Spinal cord (tissue), 10 donors: ENCODE data around the gene TNPO2. TPM values are rescaled to one million over a fixed set of nuclear protein-coding genes. Genes with fewer than 3 reads are reported as not detected.

Experiments used
- DNase-seq, 6 donors: peaks; one replicate each; pipeline versions ENCODE4 v3.0.0 to v3.0.0-alpha.2; 2013 to 2015; ENCODE audit warnings: low spot score in 6 of 6, low read depth in 4 of 6
- H3K27ac ChIP-seq: one replicate; pipeline ENCODE4 v1.5.1; 2013; ENCODE audit warnings: low read depth, low read length, control low read depth
- H3K27me3 ChIP-seq: one replicate; pipeline ENCODE4 v1.6.1; 2013; ENCODE audit warnings: low read length; ENCODE audit not compliant: control insufficient read depth, insufficient read depth
- H3K36me3 ChIP-seq: one replicate; pipeline ENCODE4 v1.6.1; 2013; ENCODE audit warnings: low read length; ENCODE audit not compliant: control insufficient read depth, insufficient read depth
- H3K4me1 ChIP-seq: one replicate; pipeline ENCODE4 v1.6.1; 2013; ENCODE audit warnings: low read length; ENCODE audit not compliant: control insufficient read depth, insufficient read depth
- H3K4me3 ChIP-seq: one replicate; pipeline ENCODE4 v1.5.1; 2013; ENCODE audit warnings: low read depth, low read length, control low read depth
- H3K9me3 ChIP-seq: one replicate; pipeline ENCODE4 v1.6.1; 2013; ENCODE audit warnings: low read length; ENCODE audit not compliant: control insufficient read depth, insufficient read depth
- WGBS: methylation state at CpG from one replicate; pipeline ENCODE4 v1.1.5; 2013; ENCODE audit warnings: missing lambda C conversion rate; ENCODE audit not compliant: insufficient coverage; 5-methylcytosine and 5-hydroxymethylcytosine counted together
- polyA plus RNA-seq, 2 donors: library from polyadenylated mRNA; unstranded; fragments of 120-200 nt; gene quantifications; one replicate each; pipeline ENCODE4 v1.2.1, GENCODE V29; 2013; ENCODE audit not compliant: insufficient read length in 2 of 2
- total RNA-seq, 2 donors: library from RNA; depleted of rRNA in 1 of 2; stranded (reverse); fragments of 120-200 nt in 1 of 2; fragments of >200 nt in 1 of 2; gene quantifications; one replicate each; pipeline versions ENCODE4 v1.2.3 to v1.2.4, GENCODE V29; 2013 to 2014
- donor health status: healthy.

The TNPO2 gene
- total and polyA plus RNA-seq, 4 donors: 40.9 to 155 (median 106) TPM

- Histone ChIP-seq H3K4me1 (peaks cover 44% of the 10 kb centered on the region), H3K4me3 (peak overlapping the region; percentile 99), H3K27ac (no peak overlapping the region), H3K36me3 (peaks cover 54% of the 10 kb centered on the region), H3K9me3 (no peaks in the 10 kb centered on the region), H3K27me3 (no peaks in the 10 kb centered on the region)
- 61% methylated on average over 17 of the region's 26 CpGs for WGBS
- DNase-seq: no peak
Measured at GRCh38 chr19:12670159-12670928, 53.4 kb downstream of the TNPO2 start.

- H3K4me1 ChIP-seq: peaks cover 44% of the 10 kb centered on the region
- WGBS: under 1% methylated on average over 62 of the region's 64 CpGs
- H3K36me3 ChIP-seq: peaks cover 54% of the 10 kb centered on the region
- H3K27me3 ChIP-seq: no peaks in the 10 kb centered on the region
- peak overlapping the region; percentile 95 for H3K27ac ChIP-seq
- peak overlapping the region; percentile 99 for H3K4me3 ChIP-seq
- no peaks in the 10 kb centered on the region for H3K9me3 ChIP-seq
- peak; percentile 68 to 95 (median 86) for DNase-seq
Measured at GRCh38 chr19:12669270-12670158, 54.2 kb downstream of the TNPO2 start.

- WGBS: under 1% methylated on average over 24 of the region's 24 CpGs
- peaks cover 44% of the 10 kb centered on the region for H3K4me1 ChIP-seq
- DNase-seq: peak in 2 of 6 donors; percentile 47 to 58
Measured at GRCh38 chr19:12668932-12669269, 54.8 kb downstream of the TNPO2 start.

GRCh38 chr19:12668346-12668745, 55.4 kb downstream of the TNPO2 start:
- peaks cover 54% of the 10 kb centered on the region for H3K36me3 ChIP-seq
- H3K9me3 ChIP-seq: no peaks in the 10 kb centered on the region
- peak overlapping the region; percentile 99 for H3K4me3 ChIP-seq
- 92% methylated on average over 6 of the region's 8 CpGs for WGBS
- H3K4me1 ChIP-seq: peaks cover 44% of the 10 kb centered on the region
- H3K27ac ChIP-seq: peak overlapping the region; percentile 95
- H3K27me3 ChIP-seq: no peaks in the 10 kb centered on the region
- no peak for DNase-seq

More at GRCh38 chr19:12668932-12669269, 54.8 kb downstream of the TNPO2 start:
- H3K36me3 ChIP-seq: peaks cover 54% of the 10 kb centered on the region
- H3K27ac ChIP-seq: peak overlapping the region; percentile 95
- H3K9me3 ChIP-seq: no peaks in the 10 kb centered on the region
- H3K4me3 ChIP-seq: peak overlapping the region; percentile 99
- no peaks in the 10 kb centered on the region for H3K27me3 ChIP-seq

DNA sequence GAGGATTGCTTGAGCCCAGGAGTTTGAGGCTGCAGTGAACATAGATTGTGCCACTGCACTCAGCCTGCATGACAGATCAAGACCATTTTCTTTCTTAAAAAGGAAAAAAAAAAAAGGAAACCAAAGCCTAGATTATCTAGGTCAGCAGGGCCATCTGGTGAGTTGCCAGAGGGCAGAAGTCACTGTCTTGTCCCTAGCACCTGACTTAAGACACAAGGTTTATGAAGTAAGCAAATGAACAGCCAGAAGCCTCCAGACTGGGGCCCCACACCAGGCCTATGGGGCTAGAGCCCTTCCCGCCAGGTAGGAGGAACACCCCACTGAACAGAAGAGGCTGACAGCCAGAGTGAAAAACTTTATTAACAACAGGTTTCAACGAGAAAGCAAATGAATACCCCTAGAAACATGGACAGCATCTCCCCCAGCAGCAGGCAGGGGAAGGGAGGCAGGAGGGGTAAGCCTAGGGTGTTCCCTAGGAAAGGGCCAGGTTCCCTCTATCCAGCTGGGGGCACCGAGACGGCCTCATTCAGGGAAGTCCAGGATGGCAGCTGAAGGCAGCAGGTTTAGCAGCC, 55.9 kb downstream of the TNPO2 start:
- WGBS: 82% methylated on average over 2 of the region's 4 CpGs
- Histone ChIP-seq H3K4me1 (peaks cover 44% of the 10 kb centered on the region), H3K9me3 (no peaks in the 10 kb centered on the region), H3K36me3 (peaks cover 54% of the 10 kb centered on the region), H3K27me3 (no peaks in the 10 kb centered on the region), H3K4me3 (no peak overlapping the region), H3K27ac (no peak overlapping the region)
- DNase-seq: no peak

- Histone ChIP-seq H3K36me3 (peaks cover 55% of the 10 kb centered on the region), H3K4me3 (peak within 1 kb of the TSS; percentile 78), H3K9me3 (no peaks in the 10 kb centered on the region), H3K4me1 (peaks cover 44% of the 10 kb centered on the region), H3K27ac (peak within 1 kb of the TSS; percentile 61), H3K27me3 (no peaks in the 10 kb centered on the region)
- 1% methylated on average over 46 of the region's 46 CpGs for WGBS
- DNase-seq: peak in 5 of 6 donors; percentile 49 to 94 (median 76)
Measured at GRCh38 chr19:12666265-12667048, 57.3 kb downstream of the TNPO2 start, which contains the start of the genes MAN2B1 and WDR83. MAN2B1 (minus strand) TSS chr19:12666742; CDS start chr19:12666701, 41 bp downstream. WDR83 (plus strand) TSS chr19:12666807; CDS start chr19:12669791, 2,984 bp downstream.

DNA sequence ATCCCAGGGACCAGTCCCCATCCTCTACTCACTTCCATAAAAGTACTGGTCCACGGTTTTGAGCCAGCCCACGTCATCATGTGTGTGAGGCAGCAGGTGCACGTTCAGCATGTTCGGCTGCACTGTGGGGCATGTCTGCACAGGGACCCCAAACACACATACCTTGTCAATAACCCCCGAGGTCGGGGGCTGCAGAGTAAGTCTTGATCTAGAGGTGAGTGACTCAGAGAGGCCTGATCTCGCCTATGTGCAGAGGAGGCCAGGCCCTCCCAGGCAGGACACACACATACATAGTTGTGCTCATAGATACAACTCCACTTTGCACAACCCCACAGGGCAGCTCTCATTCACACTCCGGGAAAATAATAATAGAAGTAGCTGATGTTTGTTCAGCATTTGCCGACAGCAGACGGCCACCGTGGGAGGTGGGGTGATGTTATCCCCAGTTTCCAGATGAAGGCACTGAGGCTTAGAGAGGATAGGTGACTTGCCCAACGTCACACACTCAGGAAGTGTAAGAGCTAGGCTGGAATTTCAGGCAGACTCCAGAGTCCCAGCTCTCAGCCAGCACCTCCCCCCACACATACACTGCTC, 58.0 kb downstream of the TNPO2 start:
- peaks cover 59% of the 10 kb centered on the region for H3K36me3 ChIP-seq

GRCh38 chr19:12665281-12665573, 58.5 kb downstream of the TNPO2 start:
- H3K4me3 ChIP-seq: no peak overlapping the region
- no peak overlapping the region for H3K27ac ChIP-seq
- no peak for DNase-seq
- H3K9me3 ChIP-seq: no peaks in the 10 kb centered on the region
- WGBS: 90% methylated on average over 10 of the region's 10 CpGs
- H3K4me1 ChIP-seq: peaks cover 38% of the 10 kb centered on the region
- no peaks in the 10 kb centered on the region for H3K27me3 ChIP-seq
- peaks cover 60% of the 10 kb centered on the region for H3K36me3 ChIP-seq

More for the DNA sequence above, 58.0 kb downstream of the TNPO2 start:
- Histone ChIP-seq H3K9me3 (no peaks in the 10 kb centered on the region), H3K27me3 (no peaks in the 10 kb centered on the region), H3K4me3 (peak overlapping the region; percentile 78), H3K4me1 (peaks cover 43% of the 10 kb centered on the region), H3K27ac (no peak overlapping the region)
- WGBS: 47% methylated on average over 3 of the region's 12 CpGs
- DNase-seq: no peak
